Caco-2 (cell line): ENCODE measurements around the gene TRAPPC2L. TPM values are rescaled to one million over a fixed set of nuclear protein-coding genes. Genes with fewer than 3 reads are reported as not detected.

Source experiments
- BruUV-seq: library from RNA; stranded (reverse); fragments of 400-500 nt; replicated peaks from 2 replicates; lab custom pipeline; 2021; lab: Mats Ljungman, UMichigan
- CTCF ChIA-PET: fragments of 300-600 bp; sonication (Branson Sonifier 250); formaldehyde crosslinking; loops from one replicate; lab custom pipeline; 2022; ENCODE audit warnings: antibody characterized with exemption; lab: Charles Lee
- POLR2A ChIA-PET: fragments of 300-600 bp; sonication (Branson Sonifier 250); formaldehyde crosslinking; loops from one replicate; lab custom pipeline; 2022; ENCODE audit warnings: antibody characterized with exemption; lab: Charles Lee
- DNase-seq, 2 experiments: peaks; one replicate each; pipeline versions ENCODE4 v3.0.0 to v3.0.0-alpha.2; 2020 to 2022
- H3K27me3 ChIP-seq: replicated peaks from 2 replicates; pipeline ENCODE4 v1.6.0; 2011; ENCODE audit warnings: low read length; ENCODE audit not compliant: control insufficient read depth, insufficient read depth
- H3K36me3 ChIP-seq: 2 replicates; pipeline ENCODE4 v1.5.1; 2011; ENCODE audit warnings: low read length; ENCODE audit not compliant: control insufficient read depth, insufficient read depth
- H3K4me1 ChIP-seq: fragments of 250-450 bp; sonication (Bioruptor Pico); 2 replicates; pipeline ENCODE4 v1.5.1; 2020; ENCODE audit warnings: mild to moderate bottlenecking
- H3K4me3 ChIP-seq: 2 replicates; pipeline ENCODE4 v1.5.1; 2011; ENCODE audit warnings: low read depth, mild to moderate bottlenecking, control low read depth, low read length
- H3K9me3 ChIP-seq: fragments of 250-450 bp; sonication (Bioruptor Pico); 2 replicates; pipeline ENCODE4 v1.5.1; 2020; ENCODE audit warnings: mild to moderate bottlenecking, moderate library complexity
- H3K27ac Mint-ChIP-seq: one replicate; pipeline ENCODE4 v1.8.0; 2022; ENCODE audit warnings: mixed read lengths; ENCODE audit not compliant: unreplicated experiment
- H3K27me3 Mint-ChIP-seq: one replicate; pipeline ENCODE4 v1.8.0; 2022; ENCODE audit warnings: mixed read lengths; ENCODE audit not compliant: insufficient read depth, unreplicated experiment
- H3K36me3 Mint-ChIP-seq: one replicate; pipeline ENCODE4 v1.8.0; 2022; ENCODE audit warnings: mild to moderate bottlenecking, mixed read lengths; ENCODE audit not compliant: insufficient read depth, unreplicated experiment
- H3K4me1 Mint-ChIP-seq: one replicate; pipeline ENCODE4 v1.8.0; 2022; ENCODE audit warnings: low read depth, mixed read lengths; ENCODE audit not compliant: unreplicated experiment
- H3K4me3 Mint-ChIP-seq: one replicate; pipeline ENCODE4 v1.8.0; 2022; ENCODE audit warnings: mild to moderate bottlenecking, moderate library complexity, mixed read lengths; ENCODE audit not compliant: unreplicated experiment
- H3K9me3 Mint-ChIP-seq: one replicate; pipeline ENCODE4 v1.8.0; 2022; ENCODE audit warnings: mixed read lengths; ENCODE audit not compliant: unreplicated experiment
- CTCF ChIP-seq, 2 experiments: fragments of 200-600 bp in 1 of 2; IDR thresholded peaks; 1 replicate in 1 of 2; 2 replicates in 1 of 2; pipeline versions ENCODE4 v1.5.1 to v1.8.0; 2011 to 2022; ENCODE audit warnings: antibody characterized with exemption in 1 of 2, control low read depth in 1 of 2, inconsistent platforms in 1 of 2, low read depth in 1 of 2, low read length in 1 of 2, mild to moderate bottlenecking in 1 of 2, moderate library complexity in 1 of 2; ENCODE audit not compliant: insufficient read depth in 1 of 2, severe bottlenecking in 1 of 2, unreplicated experiment in 1 of 2
- intact Hi-C: fragments of 100-400 bp; cut with micrococcal nuclease; formaldehyde crosslinking; loops from one replicate; pipeline ENCODE4 v1.10.0; 2022; ENCODE audit not compliant: unreplicated experiment
- total RNA-seq: library from RNA; stranded (reverse); gene quantifications from 2 replicates; pipeline ENCODE4 v1.2.3, GENCODE V29; 2022

The TRAPPC2L gene
- total RNA-seq, 1 experiment from 2014 or later, result 179 TPM

GRCh38 chr16:88839745-88840599, 17.0 kb upstream of the TRAPPC2L start:
- CTCF ChIA-PET, result interaction anchor here (0.8 to 1.4 kb wide), 4 partner anchors 18 to 376 kb away, joined by 3 to 7 read pairs (median 4); no protein-coding TSS in a partner anchor
- H3K27me3 ChIP-seq, result no peaks in the 10 kb centered on the region

GRCh38 chr16:88840600-88841215, 16.2 kb upstream of the TRAPPC2L start:
- no peaks in the 10 kb centered on the region for H3K27me3 Mint-ChIP-seq
- CTCF ChIA-PET, result interaction anchor here (1.0 kb wide), 1 partner anchor 17 kb away, joined by 3 read pairs; no protein-coding TSS in a partner anchor
- intact Hi-C loops, result no loop called here
- no peaks in the 10 kb centered on the region for H3K4me1 ChIP-seq
- POLR2A ChIA-PET, result interaction anchor here (0.5 kb wide), 1 partner anchor 27 kb away, joined by 3 read pairs; no protein-coding TSS in a partner anchor
- H3K27me3 ChIP-seq, result no peaks in the 10 kb centered on the region
- no peak overlapping the region for H3K4me3 ChIP-seq
- H3K9me3 Mint-ChIP-seq, result no peaks in the 10 kb centered on the region
- no peaks in the 10 kb centered on the region for H3K4me1 Mint-ChIP-seq
- no peak overlapping the region for H3K4me3 Mint-ChIP-seq
- H3K36me3 ChIP-seq, result peaks cover 4% of the 10 kb centered on the region
- H3K27ac Mint-ChIP-seq, result no peak overlapping the region
- no peak for TF ChIP-seq CTCF (IDR thresholded peaks at IDR 0.05; ENCODE audit: insufficient read depth in 1 of 2, low read depth in 1 of 2, low read length in 1 of 2, severe bottlenecking in 1 of 2, unreplicated experiment in 1 of 2)
- H3K36me3 Mint-ChIP-seq, result peaks cover 19% of the 10 kb centered on the region
- no peak for DNase-seq
- no peaks in the 10 kb centered on the region for H3K9me3 ChIP-seq
- no TSS peak for BruUV-seq

More at GRCh38 chr16:88839745-88840599, 17.0 kb upstream of the TRAPPC2L start:
- no peaks in the 10 kb centered on the region for H3K4me1 ChIP-seq
- peaks cover 4% of the 10 kb centered on the region for H3K36me3 ChIP-seq
- Mint-ChIP-seq H3K27ac (no peak overlapping the region), H3K27me3 (no peaks in the 10 kb centered on the region), H3K4me1 (no peaks in the 10 kb centered on the region), H3K36me3 (peaks cover 19% of the 10 kb centered on the region), H3K4me3 (no peak overlapping the region), H3K9me3 (no peaks in the 10 kb centered on the region)
- no TSS peak for BruUV-seq
- H3K4me3 ChIP-seq, result no peak overlapping the region
- no peak for DNase-seq
- no peaks in the 10 kb centered on the region for H3K9me3 ChIP-seq
- POLR2A ChIA-PET, result no interaction called here
- intact Hi-C loops, result no loop called here
- no peak for TF ChIP-seq CTCF (IDR thresholded peaks at IDR 0.05; ENCODE audit: insufficient read depth in 1 of 2, low read depth in 1 of 2, low read length in 1 of 2, severe bottlenecking in 1 of 2, unreplicated experiment in 1 of 2)

- no peak overlapping the region for H3K27ac Mint-ChIP-seq
- H3K4me3 Mint-ChIP-seq, result no peak overlapping the region
- H3K9me3 Mint-ChIP-seq, result no peaks in the 10 kb centered on the region
Observed at GRCh38 chr16:88841521-88842307, 15.2 kb upstream of the TRAPPC2L start.

More at GRCh38 chr16:88841521-88842307, 15.2 kb upstream of the TRAPPC2L start:
- intact Hi-C loops, result no loop called here
- ChIA-PET POLR2A (interaction anchor here (0.5 kb wide), 1 partner anchor 26 kb away, joined by 3 read pairs; no protein-coding TSS in a partner anchor), CTCF (interaction anchor here (1.0 kb wide), 1 partner anchor 16 kb away, joined by 3 read pairs; no protein-coding TSS in a partner anchor)
- no TSS peak for BruUV-seq
- Histone ChIP-seq H3K4me1 (no peaks in the 10 kb centered on the region), H3K4me3 (no peak overlapping the region), H3K27me3 (no peaks in the 10 kb centered on the region), H3K36me3 (peaks cover 4% of the 10 kb centered on the region), H3K9me3 (no peaks in the 10 kb centered on the region)
- no peak for DNase-seq
- Mint-ChIP-seq H3K27me3 (no peaks in the 10 kb centered on the region), H3K36me3 (peaks cover 19% of the 10 kb centered on the region), H3K4me1 (no peaks in the 10 kb centered on the region)
- TF ChIP-seq CTCF (IDR thresholded peaks at IDR 0.05; ENCODE audit: insufficient read depth in 1 of 2, low read depth in 1 of 2, low read length in 1 of 2, severe bottlenecking in 1 of 2, unreplicated experiment in 1 of 2), result no peak
